Activated T-helper 9 cell treated with anti-CD3 and anti-CD28 coated beads, Interleukin-2, amount 50 U/mL, for 16 hours (primary cell): ENCODE results near the gene LRP8.

Experiments used
- DNase-seq: peaks from one replicate; pipeline ENCODE4 v3.0.0-alpha.2; 2020; ENCODE audit warnings: low read depth

The LRP8 gene

GRCh38 chr1:53258216-53258615 is 69.7 kb downstream of the LRP8 start:
- no peak for DNase-seq

GRCh38 chr1:53257454-53258081 is 70.3 kb downstream of the LRP8 start:
- DNase-seq: no peak

- no peak for DNase-seq
These were observed 71.1 kb downstream of the LRP8 start for GRCh38 chr1:53256511-53257453.

- no peak for DNase-seq
These were observed 72.8 kb downstream of the LRP8 start for GRCh38 chr1:53255031-53255430.

GRCh38 chr1:53254011-53254640 is 73.7 kb downstream of the LRP8 start:
- DNase-seq: no peak

GRCh38 chr1:53250325-53250724 is 77.5 kb downstream of the LRP8 start:
- DNase-seq: no peak

- DNase-seq: no peak
These were observed 78.2 kb downstream of the LRP8 start for GRCh38 chr1:53249706-53250105.

- no peak for DNase-seq
These were observed 81.4 kb downstream of the LRP8 start for GRCh38 chr1:53246261-53247134.

- no peak for DNase-seq
These were observed 83.7 kb downstream of the LRP8 start for GRCh38 chr1:53244141-53244540.

GRCh38 chr1:53242381-53242780 is 85.5 kb downstream of the LRP8 start:
- no peak for DNase-seq

- no peak for DNase-seq
These were observed 86.0 kb downstream of the LRP8 start for GRCh38 chr1:53241828-53242227.

GRCh38 chr1:53238197-53239155 is 89.4 kb downstream of the LRP8 start, which contains the start of gene MAGOH:
TSS of gene MAGOH (minus strand) at chr1:53238518. CDS start at chr1:53238448, 70 bp downstream.
- DNase-seq: peak; percentile 91

GRCh38 chr1:53237638-53238037 is 90.2 kb downstream of the LRP8 start:
- no peak for DNase-seq

GRCh38 chr1:53220962-53221286 is 106.9 kb downstream of the LRP8 start:
- DNase-seq: no peak

- peak; percentile 92 for DNase-seq
These were observed 107.5 kb downstream of the LRP8 start, which contains the start of gene CZIB for GRCh38 chr1:53220171-53220961. TSS of gene CZIB (minus strand) at chr1:53220634. CDS start at chr1:53220575, 59 bp downstream.

- DNase-seq: no peak
These were observed 108.2 kb downstream of the LRP8 start for GRCh38 chr1:53219711-53220110.

GRCh38 chr1:53218201-53218600 is 109.7 kb downstream of the LRP8 start:
- no peak for DNase-seq

- no peak for DNase-seq
These were observed 113.4 kb downstream of the LRP8 start for GRCh38 chr1:53214376-53214940.

GRCh38 chr1:53210954-53211353 is 116.9 kb downstream of the LRP8 start:
- DNase-seq: no peak
